Tibial nerve (tissue), 4 donors: ENCODE measurements around the gene MGAT4D. TPM values are rescaled to one million over a fixed set of nuclear protein-coding genes. Genes with fewer than 3 reads are reported as not detected.

Experiments
- DNase-seq, 2 donors: peaks; one replicate each; pipeline ENCODE4 v3.0.0-alpha.2; 2019; ENCODE audit warnings: low spot score in 2 of 2
- H3K27ac ChIP-seq, 4 donors: fragments of 200-600 bp; sonication (generic) in 3 of 4; one replicate each; pipeline ENCODE4 v1.5.1; 2017 to 2019; ENCODE audit warnings: mild to moderate bottlenecking in 1 of 4
- H3K27me3 ChIP-seq, 2 donors: fragments of 200-600 bp; sonication (generic) in 1 of 2; one replicate each; pipeline versions ENCODE4 v1.5.1 to v1.6.0; 2017 to 2019
- H3K36me3 ChIP-seq, 3 donors: fragments of 200-600 bp; sonication (generic); one replicate each; pipeline ENCODE4 v1.5.1; 2018 to 2019
- H3K4me1 ChIP-seq, 4 donors: fragments of 200-600 bp; sonication (generic) in 3 of 4; one replicate each; pipeline ENCODE4 v1.5.1; 2017 to 2019
- H3K4me3 ChIP-seq, 4 donors: fragments of 200-600 bp; sonication (generic) in 3 of 4; one replicate each; pipeline ENCODE4 v1.5.1; 2017 to 2019; ENCODE audit warnings: mild to moderate bottlenecking in 1 of 4, moderate library complexity in 1 of 4
- H3K9me3 ChIP-seq, 4 donors: fragments of 200-600 bp; sonication (generic) in 3 of 4; one replicate each; pipeline ENCODE4 v1.5.1; 2017 to 2019
- EP300 ChIP-seq, 2 donors: sonication (generic); formaldehyde crosslinking; IDR thresholded peaks; one replicate each; pipeline ENCODE4 v1.6.1; 2017; ENCODE audit warnings: antibody characterized with exemption in 2 of 2, mild to moderate bottlenecking in 1 of 2
- POLR2A ChIP-seq, 2 donors: fragments of 450-650 bp; IDR thresholded peaks; one replicate each; pipeline ENCODE4 v1.6.1; 2017; ENCODE audit warnings: antibody characterized with exemption in 2 of 2, mild to moderate bottlenecking in 2 of 2, moderate library complexity in 2 of 2
- WGBS, 2 donors: methylation state at CpG; one replicate each; pipeline ENCODE4 v1.1.5; 2018; 5-methylcytosine and 5-hydroxymethylcytosine counted together
- total RNA-seq, 4 donors: library from RNA; depleted of rRNA; stranded (reverse); fragments of >200 nt; gene quantifications; one replicate each; pipeline ENCODE4 v1.1.0, GENCODE V29; 2016
- TF ChIP-seq, protein P1 (sequence below), 5 experiments: fragments of 200-600 bp in 3 of 5; fragments of 450-650 bp in 2 of 5; sonication (generic) in 3 of 5; IDR thresholded peaks; one replicate each; pipeline ENCODE4 v1.5.1; 2016 to 2019; ENCODE audit warnings: antibody characterized with exemption in 5 of 5, mild to moderate bottlenecking in 3 of 5, moderate library complexity in 2 of 5

Gene MGAT4D
- total RNA-seq, 4 donors from 2014 or later = 0.22 TPM; not detected in 3

DNA sequence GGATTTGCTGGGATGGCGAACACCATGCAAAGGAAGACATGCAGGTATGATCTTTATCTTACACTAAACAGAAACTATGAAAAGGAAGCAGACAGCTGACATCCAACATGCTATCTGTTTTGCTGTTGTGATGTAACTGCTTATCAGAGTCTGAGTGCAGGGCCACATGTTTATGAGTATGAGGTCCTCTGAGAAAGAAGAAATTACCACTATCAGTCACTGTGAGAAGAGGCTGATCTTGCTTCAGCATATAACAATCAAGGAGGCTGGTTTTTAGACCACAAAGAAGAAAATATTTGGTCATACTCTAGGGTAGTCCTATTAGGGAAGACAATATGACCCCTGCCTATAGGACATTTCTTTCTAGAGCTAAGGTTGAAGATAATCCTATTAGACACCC is 89.1 kb downstream of the MGAT4D start:
- Histone ChIP-seq H3K36me3 (no peaks in the 10 kb centered on the region), H3K27me3 (no peaks in the 10 kb centered on the region), H3K27ac (no peak overlapping the region), H3K4me1 (no peaks in the 10 kb centered on the region), H3K9me3 (no peaks in the 10 kb centered on the region), H3K4me3 (no peak overlapping the region)
- DNase-seq = no peak
- WGBS, 2 donors = 83 to 96% methylated on average over 1 of the region's 1 CpG
- TF ChIP-seq EP300 (IDR thresholded peaks at IDR 0.05) (no peak), POLR2A (IDR thresholded peaks at IDR 0.05) (no peak)

GRCh38 chr4:140406292-140406691 is 91.8 kb downstream of the MGAT4D start:
- no peak overlapping the region for H3K27ac ChIP-seq
- H3K4me1 ChIP-seq = no peaks in the 10 kb centered on the region
- no peaks in the 10 kb centered on the region for H3K27me3 ChIP-seq
- no peaks in the 10 kb centered on the region for H3K9me3 ChIP-seq
- TF ChIP-seq, protein P1, sequence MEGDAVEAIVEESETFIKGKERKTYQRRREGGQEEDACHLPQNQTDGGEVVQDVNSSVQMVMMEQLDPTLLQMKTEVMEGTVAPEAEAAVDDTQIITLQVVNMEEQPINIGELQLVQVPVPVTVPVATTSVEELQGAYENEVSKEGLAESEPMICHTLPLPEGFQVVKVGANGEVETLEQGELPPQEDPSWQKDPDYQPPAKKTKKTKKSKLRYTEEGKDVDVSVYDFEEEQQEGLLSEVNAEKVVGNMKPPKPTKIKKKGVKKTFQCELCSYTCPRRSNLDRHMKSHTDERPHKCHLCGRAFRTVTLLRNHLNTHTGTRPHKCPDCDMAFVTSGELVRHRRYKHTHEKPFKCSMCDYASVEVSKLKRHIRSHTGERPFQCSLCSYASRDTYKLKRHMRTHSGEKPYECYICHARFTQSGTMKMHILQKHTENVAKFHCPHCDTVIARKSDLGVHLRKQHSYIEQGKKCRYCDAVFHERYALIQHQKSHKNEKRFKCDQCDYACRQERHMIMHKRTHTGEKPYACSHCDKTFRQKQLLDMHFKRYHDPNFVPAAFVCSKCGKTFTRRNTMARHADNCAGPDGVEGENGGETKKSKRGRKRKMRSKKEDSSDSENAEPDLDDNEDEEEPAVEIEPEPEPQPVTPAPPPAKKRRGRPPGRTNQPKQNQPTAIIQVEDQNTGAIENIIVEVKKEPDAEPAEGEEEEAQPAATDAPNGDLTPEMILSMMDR (IDR thresholded peaks at IDR 0.05) = no peak
- no peak for TF ChIP-seq POLR2A (IDR thresholded peaks at IDR 0.05)
- no peak for TF ChIP-seq EP300 (IDR thresholded peaks at IDR 0.05)
- DNase-seq = no peak
- no peaks in the 10 kb centered on the region for H3K36me3 ChIP-seq
- no peak overlapping the region for H3K4me3 ChIP-seq

DNA sequence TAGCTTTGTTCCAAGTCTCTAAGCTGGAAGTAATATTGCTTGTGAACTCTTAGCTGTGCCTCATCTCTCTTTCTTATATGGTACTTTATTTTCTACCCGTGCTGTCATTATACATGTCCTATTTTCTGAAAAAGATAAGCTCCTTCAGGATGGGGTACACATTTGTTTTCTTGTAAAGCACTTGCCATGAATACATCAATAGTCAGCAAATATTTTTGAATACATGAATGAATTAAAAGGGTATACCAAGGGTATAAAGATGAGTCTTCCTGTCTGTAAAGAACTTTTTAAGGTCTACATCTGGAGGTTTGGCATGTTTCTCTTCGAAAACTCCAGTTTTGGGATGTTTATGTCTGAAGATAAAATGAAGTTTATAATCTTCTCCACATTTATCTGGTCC is 98.0 kb downstream of the MGAT4D start:
- Histone ChIP-seq H3K27me3 (no peaks in the 10 kb centered on the region), H3K4me3 (no peak overlapping the region), H3K9me3 (no peaks in the 10 kb centered on the region), H3K27ac (no peak overlapping the region), H3K36me3 (no peaks in the 10 kb centered on the region), H3K4me1 (no peaks in the 10 kb centered on the region)
- no peak for DNase-seq
- TF ChIP-seq EP300 (IDR thresholded peaks at IDR 0.05) (no peak), POLR2A (IDR thresholded peaks at IDR 0.05) (no peak)
- TF ChIP-seq, protein P1 (IDR thresholded peaks at IDR 0.05) = no peak
- WGBS, 2 donors = 81 to 82% methylated on average over 2 of the region's 2 CpGs

DNA sequence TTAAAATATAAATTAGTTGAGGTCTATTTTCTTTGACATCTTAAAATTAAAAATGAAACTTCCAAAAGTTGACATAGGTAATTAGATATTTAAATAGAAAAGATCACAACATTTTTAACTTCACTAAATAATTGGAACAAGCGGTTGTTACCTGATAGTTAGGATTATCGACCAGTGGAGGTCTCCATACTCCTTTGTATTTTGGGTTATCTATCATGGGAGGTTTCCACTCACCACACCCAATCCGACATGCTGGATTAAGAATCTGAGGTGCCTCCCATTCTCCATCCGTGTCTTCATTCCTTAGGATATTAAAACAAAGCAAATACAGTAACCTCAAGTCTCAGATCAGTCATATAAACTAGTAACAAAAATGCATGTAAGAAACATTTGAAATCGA is 102.4 kb downstream of the MGAT4D start:
- Histone ChIP-seq H3K36me3 (no peaks in the 10 kb centered on the region), H3K27ac (no peak overlapping the region), H3K9me3 (no peaks in the 10 kb centered on the region), H3K4me1 (no peaks in the 10 kb centered on the region), H3K4me3 (no peak overlapping the region), H3K27me3 (no peaks in the 10 kb centered on the region)
- DNase-seq = no peak
- TF ChIP-seq, protein P1 (IDR thresholded peaks at IDR 0.05) = no peak
- TF ChIP-seq EP300 (IDR thresholded peaks at IDR 0.05) (no peak), POLR2A (IDR thresholded peaks at IDR 0.05) (no peak)
- WGBS, 2 donors = 72 to 74% methylated on average over 5 of the region's 5 CpGs

Other genes starting within 250 kb of the MGAT4D start
- gene SCOC, start 124.6 kb downstream of the MGAT4D start, total RNA-seq = 10 to 100 TPM; 35.7 to 51.9 (median 46.5) TPM
- 1 to 10 TPM in 2 of 4 donors, under 1 TPM in 2; 0.42 to 2.5 (median 1.1) TPM for gene CLGN, start 70.6 kb downstream of the MGAT4D start, total RNA-seq
- gene ELMOD2, start 25.9 kb upstream of the MGAT4D start, total RNA-seq = 10 to 100 TPM; 23.4 to 56.7 (median 30.3) TPM
- not detected for gene UCP1, start 70.7 kb upstream of the MGAT4D start, total RNA-seq